Stimulated activated CD4-positive, alpha-beta T cell treated with anti-CD3 and anti-CD28 coated beads, Interleukin-1b, Interleukin-23, amount 100 ng/mL, for 48 hours (primary cell): ENCODE measurements around the gene TBKBP1.
"Not testable (repeated sequence)": the region's sequence is repeated elsewhere in the genome, so short reads cannot be mapped to it uniquely, and the experiment has no call there.

ENCODE experiments used
- DNase-seq: peaks from one replicate; pipeline ENCODE4 v3.0.0-alpha.2; 2020

Gene TBKBP1

DNA sequence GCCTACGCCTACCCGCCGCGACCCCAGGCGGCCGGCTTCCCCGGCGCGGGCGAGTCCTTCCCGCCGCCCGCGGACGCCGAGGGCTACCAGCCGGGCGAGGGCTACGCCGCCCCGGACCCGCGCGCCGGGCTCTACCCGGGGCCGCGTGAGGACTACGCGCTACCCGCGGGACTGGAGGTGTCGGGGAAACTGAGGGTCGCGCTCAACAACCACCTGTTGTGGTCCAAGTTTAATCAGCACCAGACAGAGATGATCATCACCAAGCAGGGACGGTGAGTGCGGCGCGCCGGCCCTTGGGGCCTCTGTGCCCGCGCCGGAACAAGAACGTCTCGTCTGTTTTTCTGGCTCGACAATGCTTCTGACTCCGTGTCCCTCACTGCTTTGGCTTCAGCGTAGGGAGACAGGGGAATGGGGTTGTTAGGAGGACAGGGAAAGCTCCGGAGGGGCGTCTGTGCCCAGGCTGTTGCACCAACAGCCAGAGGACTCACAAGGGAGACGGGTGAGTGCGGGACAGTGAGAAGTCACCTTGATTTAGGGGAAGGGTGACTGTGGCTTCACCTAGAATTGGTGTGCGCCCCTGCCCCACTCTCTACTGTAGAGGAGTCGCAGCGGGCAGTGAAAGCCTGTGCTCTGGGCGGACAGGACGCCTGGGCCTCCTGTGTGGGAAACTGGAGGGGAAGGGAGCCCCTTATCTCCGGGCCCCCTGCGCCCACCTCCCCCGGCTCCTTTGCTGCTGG, 39.9 kb downstream of the TBKBP1 start:
- no peak for DNase-seq

DNA sequence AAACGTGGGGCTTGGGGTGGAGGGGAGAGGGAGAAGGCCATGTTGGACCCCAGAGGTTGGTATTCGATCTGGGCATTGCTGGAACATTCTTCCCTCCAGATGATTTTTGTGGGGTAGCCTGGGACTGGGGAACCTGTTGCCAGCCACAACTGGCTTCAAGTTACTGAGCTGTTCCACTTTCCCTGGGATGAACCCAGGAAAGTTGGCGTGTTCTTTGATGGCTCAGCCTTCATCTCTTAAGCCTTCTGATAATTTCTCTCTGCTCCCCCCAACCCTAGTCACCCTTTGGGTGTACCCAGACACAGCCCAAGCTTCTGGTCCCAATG, 41.1 kb downstream of the TBKBP1 start:
- DNase-seq, result no peak

- no peak for DNase-seq
Observed at GRCh38 chr17:47735536-47736011, 41.6 kb downstream of the TBKBP1 start.

DNA sequence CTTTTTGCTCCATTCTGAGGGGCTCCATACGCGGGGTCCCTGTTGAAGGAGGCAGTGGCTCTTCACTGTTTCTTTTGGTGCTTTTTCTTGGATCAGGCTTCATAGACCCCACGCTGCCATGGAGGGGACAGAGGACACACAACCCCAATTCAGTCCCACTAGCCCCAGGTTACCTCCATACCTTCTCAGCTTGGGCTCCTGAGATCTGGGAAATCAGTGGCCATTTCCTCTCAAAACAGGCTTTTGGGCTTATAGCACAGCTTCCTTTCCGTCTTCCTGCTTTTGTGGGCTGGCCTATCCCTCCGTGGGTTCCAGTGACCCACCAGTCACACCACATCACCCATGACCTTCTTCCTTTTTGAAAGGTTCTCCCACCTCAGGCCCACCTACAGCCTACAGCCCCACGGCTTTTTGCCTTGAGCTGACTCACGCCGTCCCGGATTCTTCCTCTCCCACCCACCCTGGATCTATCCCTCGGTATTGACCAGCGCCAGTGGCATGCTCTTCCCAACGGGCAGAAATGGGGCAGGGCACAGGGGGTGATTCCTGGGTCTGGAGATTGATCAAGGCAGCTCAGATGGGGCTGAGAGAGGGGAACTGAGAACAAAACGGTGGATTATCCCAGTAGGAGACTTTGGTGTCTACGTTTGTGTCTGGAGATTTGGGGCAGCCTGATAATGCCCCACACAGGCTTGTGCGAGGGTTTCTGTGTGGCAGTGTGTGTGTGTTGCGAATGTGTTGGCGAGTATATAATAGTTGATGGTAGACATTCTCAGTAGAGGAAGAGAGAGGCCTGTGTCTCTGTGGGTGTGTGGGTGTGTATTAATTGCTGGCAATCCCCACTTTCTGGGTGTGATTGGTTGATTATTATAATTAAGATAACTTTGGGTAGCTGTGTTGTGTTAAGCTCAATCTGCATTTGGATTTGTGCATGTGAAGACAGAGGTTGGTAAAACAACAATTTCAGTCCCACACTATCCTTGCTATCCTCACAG, 42.8 kb downstream of the TBKBP1 start:
- no peak for DNase-seq

DNA sequence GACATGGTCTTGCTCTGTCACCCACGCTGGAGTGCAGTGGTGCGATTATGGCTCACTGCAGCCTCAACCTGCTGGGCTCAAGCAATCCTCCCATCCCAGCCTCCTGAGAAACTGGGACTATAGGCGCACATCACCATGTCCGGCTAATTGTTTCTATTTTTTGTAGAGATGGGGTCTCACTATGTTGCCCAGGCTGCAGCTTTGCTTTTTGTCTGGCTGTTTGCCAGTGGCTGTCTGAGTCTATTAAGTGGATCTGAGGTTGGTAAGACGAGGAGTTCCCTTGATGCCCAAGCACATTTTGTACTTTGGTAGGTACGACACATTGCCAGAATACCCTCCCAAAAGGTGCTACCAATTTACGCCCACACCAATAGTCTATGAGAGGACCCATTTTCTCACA, 44.2 kb downstream of the TBKBP1 start:
- no peak for DNase-seq

GRCh38 chr17:47739150-47739549, 45.2 kb downstream of the TBKBP1 start:
- DNase-seq, result no peak

DNA sequence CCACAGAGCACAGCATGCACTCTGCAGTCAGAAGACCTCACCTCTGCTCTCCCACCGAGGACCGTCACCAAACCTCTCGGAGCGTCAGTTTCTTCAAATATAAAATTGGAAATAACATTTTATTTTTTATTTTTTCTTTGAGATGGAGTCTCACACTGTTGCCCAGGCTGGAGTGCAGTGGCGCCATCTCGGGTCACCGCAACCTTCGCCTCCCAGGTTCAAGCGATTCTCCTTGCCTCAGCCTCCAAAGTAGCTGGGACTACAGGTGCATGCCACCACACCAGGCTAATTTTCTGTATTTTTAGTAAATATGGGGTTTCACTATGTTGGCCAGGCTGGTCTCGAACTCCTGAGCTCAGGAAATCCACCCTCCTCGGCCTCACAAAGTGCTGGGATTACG, 46.0 kb downstream of the TBKBP1 start:
- not testable (repeated sequence) for DNase-seq

- DNase-seq, result no peak
Observed at GRCh38 chr17:47741109-47741792, 47.3 kb downstream of the TBKBP1 start.

GRCh38 chr17:47741793-47742145, 47.8 kb downstream of the TBKBP1 start:
- no peak for DNase-seq

GRCh38 chr17:47742319-47743181, 48.6 kb downstream of the TBKBP1 start:
- DNase-seq, result peak; percentile 43

- no peak for DNase-seq
Observed at GRCh38 chr17:47744168-47745036, 50.4 kb downstream of the TBKBP1 start.

DNA sequence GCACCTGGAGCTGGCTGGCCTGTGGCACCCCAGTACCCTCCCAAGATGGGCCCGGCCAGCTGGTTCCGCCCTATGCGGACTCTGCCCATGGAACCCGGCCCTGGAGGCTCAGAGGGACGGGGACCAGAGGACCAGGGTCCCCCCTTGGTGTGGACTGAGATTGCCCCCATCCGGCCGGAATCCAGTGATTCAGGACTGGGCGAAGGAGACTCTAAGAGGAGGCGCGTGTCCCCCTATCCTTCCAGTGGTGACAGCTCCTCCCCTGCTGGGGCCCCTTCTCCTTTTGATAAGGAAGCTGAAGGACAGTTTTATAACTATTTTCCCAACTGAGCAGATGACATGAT, 51.0 kb downstream of the TBKBP1 start:
- DNase-seq, result no peak

DNA sequence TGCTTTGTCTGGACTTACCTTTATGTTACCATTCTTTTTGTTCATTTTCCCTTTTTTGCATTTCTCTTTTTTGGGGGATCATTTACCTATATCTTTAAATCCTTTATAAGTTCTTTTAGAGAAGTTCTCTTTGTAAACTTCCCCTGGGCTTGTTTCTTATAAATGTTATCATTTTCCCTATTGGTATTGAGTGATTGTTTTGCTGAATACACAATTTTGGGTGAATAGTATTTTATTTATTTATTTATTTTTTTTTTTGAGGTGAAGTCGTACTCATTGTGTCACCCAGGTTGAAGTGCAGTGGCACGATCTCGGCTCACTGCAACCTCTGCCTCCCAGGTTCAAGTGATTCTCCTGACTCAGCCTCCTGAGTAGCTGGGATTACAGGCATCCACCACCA, 57.5 kb downstream of the TBKBP1 start:
- no peak for DNase-seq

DNA sequence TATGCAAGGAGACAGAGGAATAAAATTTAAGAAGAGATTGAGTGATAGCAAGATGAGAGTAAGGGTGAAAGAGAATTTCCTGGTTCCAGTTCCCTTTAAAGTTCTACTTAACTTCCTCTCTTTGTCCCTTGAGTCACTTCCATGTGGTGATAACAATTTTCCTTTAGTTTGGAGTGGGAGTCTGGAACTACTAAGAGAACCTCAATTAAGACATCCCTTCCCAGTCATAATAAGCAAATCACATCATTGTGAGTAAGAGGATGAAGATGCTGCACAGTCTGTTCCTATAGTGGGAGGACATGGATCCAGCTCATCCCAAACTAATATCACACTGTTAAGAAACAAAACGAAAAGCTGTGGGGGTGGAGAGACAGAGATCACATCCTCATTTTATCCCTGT, 63.4 kb downstream of the TBKBP1 start:
- no peak for DNase-seq

DNA sequence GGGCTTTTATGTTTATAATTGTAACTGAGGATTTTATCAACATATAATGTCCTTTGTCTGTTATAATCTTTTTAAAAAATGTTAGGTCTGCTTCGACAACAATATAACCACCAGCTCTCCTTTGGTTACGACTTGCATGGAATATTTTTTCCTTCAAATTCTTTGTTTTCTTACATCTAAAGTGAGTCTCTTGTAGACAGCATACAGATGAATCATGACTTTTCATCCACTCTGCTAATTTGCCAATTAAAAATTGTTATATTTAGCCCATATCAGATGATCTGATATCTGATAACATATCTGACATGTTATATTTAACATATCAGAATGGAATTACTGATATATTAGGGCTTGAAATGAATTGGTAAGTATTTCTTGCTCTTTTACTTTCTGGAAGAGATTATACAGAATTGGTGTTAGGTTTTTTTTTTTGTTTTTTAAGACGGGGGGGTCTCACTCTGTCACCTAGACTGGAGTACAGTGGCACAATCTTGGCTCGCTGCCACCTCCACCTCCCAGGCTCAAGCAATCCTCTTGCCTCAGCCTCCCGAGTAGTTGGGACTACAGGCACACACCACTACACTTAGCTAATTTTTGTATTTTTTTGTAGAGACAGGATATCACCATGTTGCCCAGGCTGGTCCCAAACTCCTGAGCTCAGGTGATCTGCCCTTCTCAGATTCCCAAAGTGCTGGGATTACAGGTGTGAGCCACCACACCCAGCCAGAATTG, 66.6 kb downstream of the TBKBP1 start:
- DNase-seq, result no peak
